HCT116 (cell line): ENCODE data around the gene OR2B6. TPM values are rescaled to one million over a fixed set of nuclear protein-coding genes. Genes with fewer than 3 reads are reported as not detected.
"Not testable (repeated sequence)": the region's sequence is repeated elsewhere in the genome, so short reads cannot be mapped to it uniquely, and the experiment has no call there.

Experiments
- ATAC-seq: fragments of 200-7000 bp; cut with Tn5 transposase; 2 replicates; pipeline ENCODE4 v1.9.1; 2020; ENCODE audit warnings: mild to moderate bottlenecking, moderate library complexity
- BruUV-seq: library from RNA; stranded (reverse); fragments of 400-500 nt; replicated peaks from 2 replicates; lab custom pipeline; 2021; lab: Mats Ljungman, UMichigan
- CTCF ChIA-PET: fragments of 300-600 bp; sonication (Branson Sonifier 250); formaldehyde crosslinking; loops from one replicate; lab custom pipeline; 2021; ENCODE audit warnings: antibody characterized with exemption; lab: Charles Lee
- POLR2A ChIA-PET: fragments of 300-600, 350-600 bp; sonication (Branson Sonifier 250); formaldehyde crosslinking; loops from one replicate; lab custom pipeline; 2021; ENCODE audit warnings: antibody characterized with exemption; lab: Charles Lee
- RAD21 ChIA-PET, 2 experiments: fragments of 300-600 bp; sonication (Branson Sonifier 250); formaldehyde crosslinking; loops; one replicate each; lab custom pipeline; 2023; ENCODE audit warnings: low total read pairs in 2 of 2; ENCODE audit not compliant: uncharacterized antibody in 2 of 2, unreplicated experiment in 2 of 2, low non-redundant PET in 1 of 2; lab: Charles Lee
- DNase-seq: peaks from one replicate; pipeline ENCODE4 v3.0.0-alpha.2; 2010; ENCODE audit warnings: low read depth, low spot score
- H2AFZ ChIP-seq: fragments of 200-600 bp; shearing (Covaris generic), sonication (generic); 2 replicates; pipeline ENCODE4 v1.6.1; 2017; ENCODE audit warnings: low read depth, mixed run types, mixed read lengths, antibody characterized with exemption, low read length; ENCODE audit not compliant: poor library complexity, severe bottlenecking
- H3K27ac ChIP-seq: 2 replicates; pipeline ENCODE4 v1.5.1; 2012; ENCODE audit warnings: low read depth, low read length
- H3K27me3 ChIP-seq: fragments of 200-600 bp; sonication (generic); 2 replicates; pipeline ENCODE4 v1.6.1; 2016; ENCODE audit warnings: mixed run types, low read length, mixed read lengths; ENCODE audit not compliant: insufficient read depth
- H3K36me3 ChIP-seq, 2 experiments: fragments of 200-500 bp in 1 of 2; fragments of 200-600 bp in 1 of 2; sonication (Bioruptor generic) in 1 of 2; sonication (generic) in 1 of 2; 2 replicates each; pipeline versions ENCODE4 v1.5.1 to v1.6.1; 2014 to 2016; ENCODE audit warnings: low read length in 2 of 2, inconsistent platforms in 1 of 2, mixed read lengths in 1 of 2, mixed run types in 1 of 2; ENCODE audit not compliant: insufficient read depth in 2 of 2, control insufficient read depth in 1 of 2
- H3K4me1 ChIP-seq, 2 experiments: fragments of 200-600 bp in 1 of 2; sonication (generic) in 1 of 2; 2 replicates each; pipeline versions ENCODE4 v1.5.1 to v1.6.1; 2012 to 2017; ENCODE audit warnings: low read length in 2 of 2, inconsistent platforms in 1 of 2, mild to moderate bottlenecking in 1 of 2, mixed read lengths in 1 of 2, mixed run types in 1 of 2, moderate library complexity in 1 of 2; ENCODE audit not compliant: insufficient read depth in 2 of 2, control insufficient read depth in 1 of 2
- H3K4me2 ChIP-seq: fragments of 200-600 bp; sonication (generic); 2 replicates; pipeline ENCODE4 v1.6.1; 2017; ENCODE audit warnings: mixed run types, low read length, mixed read lengths
- H3K4me3 ChIP-seq, 2 experiments: fragments of 200-600 bp in 1 of 2; sonication (generic) in 1 of 2; replicated peaks in 1 of 2; 2 replicates each; pipeline ENCODE4 v1.5.1; 2011 to 2016; ENCODE audit warnings: low read length in 2 of 2, control low read depth in 1 of 2, low read depth in 1 of 2, mild to moderate bottlenecking in 1 of 2, mixed read lengths in 1 of 2, mixed run types in 1 of 2
- H3K79me2 ChIP-seq: fragments of 200-600 bp; sonication (generic); 2 replicates; pipeline ENCODE4 v1.6.1; 2017; ENCODE audit warnings: mild to moderate bottlenecking, mixed run types, low read length, moderate library complexity, mixed read lengths; ENCODE audit not compliant: insufficient read depth
- H3K9ac ChIP-seq: fragments of 200-600 bp; sonication (generic); 2 replicates; pipeline ENCODE4 v1.6.1; 2016; ENCODE audit warnings: low read length, mixed read lengths
- H3K9me2 ChIP-seq: fragments of 200-600 bp; sonication (generic), shearing (Covaris generic); 2 replicates; pipeline ENCODE4 v1.6.1; 2017; ENCODE audit warnings: mixed run types, mild to moderate bottlenecking, moderate library complexity; ENCODE audit not compliant: insufficient read depth
- H3K9me3 ChIP-seq, 2 experiments: fragments of 200-500 bp in 1 of 2; fragments of 200-600 bp in 1 of 2; sonication (Bioruptor generic) in 1 of 2; sonication (generic) in 1 of 2; 2 replicates each; pipeline ENCODE4 v1.6.1; 2014 to 2017; ENCODE audit warnings: low read length in 2 of 2, mixed read lengths in 2 of 2, inconsistent platforms in 1 of 2, low read depth in 1 of 2, mild to moderate bottlenecking in 1 of 2, mixed run types in 1 of 2, moderate library complexity in 1 of 2; ENCODE audit not compliant: control insufficient read depth in 1 of 2, insufficient read depth in 1 of 2
- H4K20me1 ChIP-seq: fragments of 200-600 bp; sonication (generic), shearing (Covaris generic); 2 replicates; pipeline ENCODE4 v1.6.1; 2017; ENCODE audit warnings: mixed run types, mild to moderate bottlenecking, moderate library complexity; ENCODE audit not compliant: insufficient read depth
- CBX3 ChIP-seq: IDR thresholded peaks from 2 replicates; pipeline ENCODE4 v1.6.1; 2012; ENCODE audit warnings: low read depth
- CEBPB ChIP-seq: IDR thresholded peaks from 2 replicates; pipeline ENCODE4 v1.6.1; 2012; ENCODE audit warnings: low read depth
- CTCF ChIP-seq, 3 experiments: fragments of 200-600 bp in 1 of 3; sonication (generic) in 1 of 3; IDR thresholded peaks in 2 of 3; conservative IDR thresholded peaks in 1 of 3; 2 replicates each; pipeline ENCODE4 v1.5.1; 2012 to 2017; ENCODE audit warnings: low read depth in 2 of 3, low read length in 2 of 3, antibody characterized with exemption in 1 of 3, borderline replicate concordance in 1 of 3, control low read depth in 1 of 3, mild to moderate bottlenecking in 1 of 3, mixed read lengths in 1 of 3, mixed run types in 1 of 3, moderate library complexity in 1 of 3; ENCODE audit not compliant: insufficient read depth in 1 of 3
- EGR1 ChIP-seq: IDR thresholded peaks from 2 replicates; pipeline ENCODE4 v1.6.1; 2012; ENCODE audit warnings: low read depth
- FOSL1 ChIP-seq: IDR thresholded peaks from 2 replicates; pipeline ENCODE4 v1.6.1; 2012; ENCODE audit warnings: low read depth
- MAX ChIP-seq: IDR thresholded peaks from 2 replicates; pipeline ENCODE4 v1.6.1; 2012
- POLR2AphosphoS5 ChIP-seq: IDR thresholded peaks from 2 replicates; pipeline ENCODE4 v1.6.1; 2011; ENCODE audit warnings: mild to moderate bottlenecking, low read depth, low read length, moderate library complexity
- REST ChIP-seq: IDR thresholded peaks from 2 replicates; pipeline ENCODE4 v1.6.1; 2012; ENCODE audit warnings: low read depth
- SIN3A ChIP-seq: IDR thresholded peaks from 2 replicates; pipeline ENCODE4 v1.6.1; 2012; ENCODE audit warnings: low read depth
- SRF ChIP-seq: IDR thresholded peaks from 2 replicates; pipeline ENCODE4 v1.6.1; 2012; ENCODE audit warnings: low read depth
- YY1 ChIP-seq: IDR thresholded peaks from 2 replicates; pipeline ENCODE4 v1.6.1; 2011; ENCODE audit warnings: low read length, low read depth, moderate library complexity, mild to moderate bottlenecking; ENCODE audit not compliant: insufficient replicate concordance; ENCODE audit errors: extremely low read depth
- ZBTB33 ChIP-seq: IDR thresholded peaks from 2 replicates; pipeline ENCODE4 v1.6.1; 2011; ENCODE audit warnings: mild to moderate bottlenecking, low read length, moderate library complexity; ENCODE audit not compliant: insufficient replicate concordance; ENCODE audit errors: extremely low read depth
- intact Hi-C: fragments of 100-400 bp; cut with micrococcal nuclease; formaldehyde crosslinking; loops from 2 replicates; pipeline ENCODE4 v1.10.0; 2022
- total RNA-seq: library from RNA; stranded (reverse); gene quantifications from one replicate; pipeline ENCODE4 v1.2.1, GENCODE V29; 2021; ENCODE audit not compliant: unreplicated experiment

Gene OR2B6
- total RNA-seq, 1 experiment from 2014 or later: 0.25 TPM

GRCh38 chr6:27940766-27941165 lies 16.3 kb upstream of the OR2B6 start:
- BruUV-seq: no TSS peak
- CTCF ChIA-PET: no interaction called here
- Histone ChIP-seq H3K27me3 (no peaks in the 10 kb centered on the region), H3K9me2 (no peaks in the 10 kb centered on the region), H3K4me3 (no peak overlapping the region), H3K36me3 (no peaks in the 10 kb centered on the region), H4K20me1 (no peaks in the 10 kb centered on the region), H3K9me3 (no peaks in the 10 kb centered on the region)
- ATAC-seq (no peak), DNase-seq (no peak)
- intact Hi-C loops: no loop called here
- POLR2A ChIA-PET: no interaction called here
- RAD21 ChIA-PET: no interaction called here
- TF ChIP-seq EGR1: no peak
- TF ChIP-seq REST: no peak
- TF ChIP-seq ZBTB33: no peak
- TF ChIP-seq SIN3A: no peak
- TF ChIP-seq SRF: no peak
- TF ChIP-seq CTCF (IDR thresholded peaks at IDR 0.05 in 2 of 3, conservative IDR thresholded peaks at IDR 0.05 in 1 of 3; ENCODE audit: borderline replicate concordance in 1 of 3, insufficient read depth in 1 of 3, low read depth in 2 of 3, low read length in 2 of 3): no peak
- no peak for TF ChIP-seq YY1
- TF ChIP-seq FOSL1: no peak
- no peak for TF ChIP-seq CEBPB
- no peak for TF ChIP-seq MAX
- TF ChIP-seq POLR2AphosphoS5: no peak
- no peak for TF ChIP-seq CBX3
- TF ChIP-seq, all 23 proteins: peak for 0
- H3K9ac ChIP-seq: no peak overlapping the region
- no peak overlapping the region for H3K4me2 ChIP-seq
- no peaks in the 10 kb centered on the region for H3K4me1 ChIP-seq
- no peak overlapping the region for H3K27ac ChIP-seq
- H2AFZ ChIP-seq: no peak overlapping the region
- H3K79me2 ChIP-seq: no peaks in the 10 kb centered on the region

- H3K9ac ChIP-seq, H3K79me2 ChIP-seq, RAD21 ChIA-PET, H3K9me2 ChIP-seq, DNase-seq, H3K27me3 ChIP-seq, BruUV-seq, POLR2A ChIA-PET, H3K4me2 ChIP-seq, ATAC-seq, H2AFZ ChIP-seq, H3K9me3 ChIP-seq, CTCF ChIA-PET, H3K4me3 ChIP-seq, H3K36me3 ChIP-seq, H4K20me1 ChIP-seq, H3K4me1 ChIP-seq, H3K27ac ChIP-seq, intact Hi-C loops: not testable (repeated sequence)
These were observed 14.0 kb upstream of the OR2B6 start for GRCh38 chr6:27943072-27943471.
